T-helper 1 cell treated with Interleukin-12 subunit alpha and Interleukin-12 subunit beta and Interleukin-4 antibody, amounts not matched to agents 30 μg/mL and 1 μg/mL, for 36 hours (primary cell): ENCODE data around the gene OR4A5.
"Not testable (repeated sequence)": the region's sequence is repeated elsewhere in the genome, so short reads cannot be mapped to it uniquely, and the experiment has no call there.

Source experiments
- H3K27ac Mint-ChIP-seq: one replicate; pipeline ENCODE4 v1.8.0; 2021; ENCODE audit warnings: mild to moderate bottlenecking, mixed read lengths
- H3K27me3 Mint-ChIP-seq: one replicate; pipeline ENCODE4 v1.8.0; 2021; ENCODE audit warnings: low read depth, mixed read lengths
- H3K36me3 Mint-ChIP-seq: one replicate; pipeline ENCODE4 v1.8.0; 2021; ENCODE audit warnings: low read depth, mixed read lengths
- H3K4me1 Mint-ChIP-seq: one replicate; pipeline ENCODE4 v1.8.0; 2021; ENCODE audit warnings: low read depth, mixed read lengths
- H3K4me3 Mint-ChIP-seq: one replicate; pipeline ENCODE4 v1.8.0; 2021; ENCODE audit warnings: mild to moderate bottlenecking, moderate library complexity, mixed read lengths
- H3K9me3 Mint-ChIP-seq: one replicate; pipeline ENCODE4 v1.8.0; 2021; ENCODE audit warnings: mixed read lengths

Gene OR4A5

GRCh38 chr11:54706532-54706931 lies at the start of gene OR4A5:
Gene OR4A5 (plus strand): TSS chr11:54706832. CDS start chr11:54706885, 53 bp downstream.
- H3K4me3 Mint-ChIP-seq, H3K27ac Mint-ChIP-seq, H3K36me3 Mint-ChIP-seq, H3K27me3 Mint-ChIP-seq, H3K4me1 Mint-ChIP-seq: not testable (repeated sequence)
- H3K9me3 Mint-ChIP-seq, result peaks cover 59% of the 10 kb centered on the region

DNA sequence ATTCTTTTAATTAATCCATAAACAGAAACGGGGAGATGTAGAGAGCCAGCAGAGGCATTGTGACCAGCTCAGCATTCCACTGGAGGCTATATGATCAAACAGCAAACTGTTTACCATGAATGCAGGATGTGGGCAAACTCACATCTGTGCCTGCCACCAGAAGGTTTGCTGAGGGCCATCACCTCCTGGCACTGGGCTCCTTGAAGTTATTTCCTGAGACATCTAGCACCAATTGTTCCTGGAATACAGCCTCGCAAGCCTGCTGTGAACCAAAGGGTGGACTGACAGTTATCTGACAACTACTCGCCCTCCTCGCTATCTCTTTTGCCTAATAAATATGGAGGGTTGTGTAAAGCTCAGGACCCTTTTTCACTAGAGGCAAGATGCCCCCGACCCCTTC lies 13.5 kb downstream of the OR4A5 start:
- not testable (repeated sequence) for H3K36me3 Mint-ChIP-seq, H3K27me3 Mint-ChIP-seq, H3K4me1 Mint-ChIP-seq, H3K4me3 Mint-ChIP-seq, H3K27ac Mint-ChIP-seq
- H3K9me3 Mint-ChIP-seq, result peaks cover 34% of the 10 kb centered on the region
